ENCODE measurements around the gene MCC. TPM values are rescaled to one million over a fixed set of nuclear protein-coding genes. Genes with fewer than 3 reads are reported as not detected.

Gene MCC
- total RNA-seq, 1 experiment from 2014 or later: 0.41 TPM

- CTCF ChIA-PET: interaction anchor here (0.7 kb wide), 1 partner anchor 125 kb away, joined by 3 read pairs; no protein-coding TSS in a partner anchor
- Histone ChIP-seq H3K4me1 (ENCODE audit: control insufficient read depth, insufficient read depth, low read length) (no peaks in the 10 kb centered on the region), H3K9me3 (ENCODE audit: control insufficient read depth, insufficient read depth, low read depth, low read length) (no peaks in the 10 kb centered on the region), H3K4me3 (ENCODE audit: low read depth in 2 of 2, low read length in 2 of 2) (no peak overlapping the region), H3K27ac (ENCODE audit: low read length) (no peak overlapping the region), H3K27me3 (ENCODE audit: control insufficient read depth, insufficient read depth, low read length) (no peaks in the 10 kb centered on the region; the same call in 1 of the 2 replicates), H3K36me3 (ENCODE audit: control insufficient read depth, insufficient read depth, low read length) (no peaks in the 10 kb centered on the region)
- DNase-seq (ENCODE audit: low read depth, low spot score): no peak
- in situ Hi-C loops (cut with HindIII; ENCODE audit: low pct_unique_long_range_greater_than_20kb, low sequenced_read_pairs): no loop called here
- TF ChIP-seq POLR2AphosphoS5 (IDR thresholded peaks at IDR 0.05; ENCODE audit: low read depth, low read length) (no peak), REST (IDR thresholded peaks at IDR 0.05; ENCODE audit: insufficient read depth in 1 of 2, low read depth in 2 of 2, low read length in 1 of 2) (no peak), CTCF (IDR thresholded peaks at IDR 0.05) (no peak), TCF7L2 (IDR thresholded peaks at IDR 0.05; ENCODE audit: low read depth, low read length) (no peak), SIN3A (IDR thresholded peaks at IDR 0.05; ENCODE audit: borderline replicate concordance, insufficient read depth, low read depth, low read length) (no peak)
- no TSS peak for BruUV-seq (replicated peaks)
- intact Hi-C loops (cut with micrococcal nuclease; ENCODE audit: unreplicated experiment): no loop called here
- POLR2A ChIA-PET: no interaction called here
- ATAC-seq: no peak
These were observed 394.7 kb downstream of the MCC start for GRCh38 chr5:113093558-113093957.

- no peak overlapping the region for H3K4me3 ChIP-seq (ENCODE audit: low read depth in 2 of 2, low read length in 2 of 2)
- no peak for TF ChIP-seq CTCF (IDR thresholded peaks at IDR 0.05)
- no peak for TF ChIP-seq TCF7L2 (IDR thresholded peaks at IDR 0.05; ENCODE audit: low read depth, low read length)
- no TSS peak for BruUV-seq (replicated peaks)
- no peaks in the 10 kb centered on the region for H3K9me3 ChIP-seq (ENCODE audit: control insufficient read depth, insufficient read depth, low read depth, low read length)
- DNase-seq (ENCODE audit: low read depth, low spot score) (no peak), ATAC-seq (no peak)
- POLR2A ChIA-PET: no interaction called here
- in situ Hi-C loops (cut with HindIII; ENCODE audit: low pct_unique_long_range_greater_than_20kb, low sequenced_read_pairs): no loop called here
- no peaks in the 10 kb centered on the region for H3K4me1 ChIP-seq (ENCODE audit: control insufficient read depth, insufficient read depth, low read length)
- no peak overlapping the region for H3K27ac ChIP-seq (ENCODE audit: low read length)
- intact Hi-C loops (cut with micrococcal nuclease; ENCODE audit: unreplicated experiment): no loop called here
- CTCF ChIA-PET: no interaction called here
- H3K27me3 ChIP-seq (ENCODE audit: control insufficient read depth, insufficient read depth, low read length): no peaks in the 10 kb centered on the region; the same call in 1 of the 2 replicates
- H3K36me3 ChIP-seq (ENCODE audit: control insufficient read depth, insufficient read depth, low read length): no peaks in the 10 kb centered on the region
These were observed 395.6 kb downstream of the MCC start for GRCh38 chr5:113092683-113093082.

Measured in Panc1 (cell line).